Central memory CD4-positive, alpha-beta T cell (primary cell): ENCODE results near the gene RBM43.
"Not testable (repeated sequence)": the region's sequence is repeated elsewhere in the genome, so short reads cannot be mapped to it uniquely, and the experiment has no call there.

Experiments used
- DNase-seq: peaks from one replicate; pipeline ENCODE4 v3.0.0; 2022

RBM43 gene

DNA sequence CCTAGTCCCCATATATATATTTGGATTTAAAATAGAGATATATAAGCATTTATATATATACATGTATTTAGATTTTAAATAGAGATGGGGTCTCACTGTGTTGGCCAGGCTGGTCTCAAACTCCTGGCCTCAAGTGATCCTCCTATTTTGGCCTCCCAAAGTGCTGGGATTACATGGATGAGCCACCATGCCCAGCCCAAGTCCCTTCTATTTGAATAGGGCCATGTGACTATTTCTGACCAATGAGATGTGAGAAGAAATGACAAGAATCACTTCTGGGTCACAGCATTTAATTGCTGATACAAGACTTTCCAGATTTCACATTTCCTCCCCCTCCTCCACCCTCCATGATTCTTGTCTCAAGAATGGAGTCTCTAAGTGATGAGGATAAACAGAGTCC lies 6.4 kb upstream of the RBM43 start:
- no peak for DNase-seq

DNA sequence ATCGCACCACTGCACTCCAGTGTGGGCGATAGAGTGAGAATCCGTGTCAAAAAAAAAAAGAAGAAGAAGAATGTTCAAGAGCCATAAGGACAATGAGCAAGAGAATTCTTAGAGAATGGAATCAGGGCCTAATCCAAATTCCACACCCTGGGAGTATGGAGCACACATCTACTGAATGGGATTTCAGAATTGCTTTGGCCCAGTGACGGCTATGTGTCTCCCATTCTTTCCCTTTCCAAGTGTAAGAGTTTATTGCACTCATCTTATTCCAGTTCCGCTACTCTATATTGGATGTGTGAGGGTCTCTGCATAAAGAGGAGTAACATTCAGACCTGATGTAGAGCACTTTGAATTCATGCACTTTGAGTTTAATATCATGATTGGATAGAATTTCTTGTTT lies 5.9 kb upstream of the RBM43 start:
- DNase-seq: no peak

- no peak for DNase-seq
Observed at GRCh38 chr2:151265991-151266390, 4.3 kb upstream of the RBM43 start.

GRCh38 chr2:151264157-151264825 lies 2.6 kb upstream of the RBM43 start:
- DNase-seq: no peak

GRCh38 chr2:151262629-151263028 lies 966 bp upstream of the RBM43 start:
- no peak for DNase-seq

DNA sequence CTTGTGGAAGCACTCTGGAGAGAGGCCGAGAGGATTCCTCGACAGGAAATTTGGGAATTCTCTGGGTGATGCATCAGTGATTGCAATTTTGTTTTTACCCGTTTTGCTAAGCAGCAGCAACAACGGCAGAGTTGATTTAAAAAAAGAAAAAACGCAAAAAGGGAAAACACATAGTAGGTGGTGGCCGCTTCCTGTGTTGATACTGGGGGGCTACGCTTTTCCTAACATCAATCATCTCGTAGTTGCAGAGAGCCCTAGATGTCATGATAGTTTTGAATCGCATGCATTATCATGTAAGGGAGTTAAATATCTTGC lies 271 bp upstream of the RBM43 start:
- DNase-seq: no peak

- DNase-seq: peak; percentile 53
Observed at GRCh38 chr2:151260573-151261230, 961 bp downstream of the RBM43 start.

DNA sequence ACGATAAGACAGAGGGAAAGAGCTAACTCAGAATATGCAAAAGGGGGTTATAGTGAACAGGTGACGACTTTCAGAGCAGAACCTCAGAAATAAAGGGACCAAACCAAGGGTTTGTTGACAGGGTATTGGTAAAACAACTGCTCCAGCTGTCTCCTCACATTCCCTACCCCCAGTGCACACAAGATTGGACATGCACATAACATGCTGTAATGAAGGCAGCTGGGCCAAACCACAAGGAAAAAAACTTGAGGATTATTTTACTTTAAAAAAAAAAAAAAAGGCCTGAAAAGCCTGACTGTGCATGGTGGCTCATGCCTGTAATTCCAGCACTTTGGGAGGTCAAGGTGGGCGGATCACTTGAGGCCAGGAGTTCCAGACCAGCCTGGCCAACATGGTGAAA lies 3.5 kb downstream of the RBM43 start:
- DNase-seq: no peak

GRCh38 chr2:151252646-151253045 lies 9.0 kb downstream of the RBM43 start:
- DNase-seq: no peak

GRCh38 chr2:151251012-151251411 lies 10.7 kb downstream of the RBM43 start:
- no peak for DNase-seq

- DNase-seq: no peak
Observed at GRCh38 chr2:151247432-151247831, 14.2 kb downstream of the RBM43 start.

- no peak for DNase-seq
Observed at GRCh38 chr2:151246152-151246551, 15.5 kb downstream of the RBM43 start.

DNA sequence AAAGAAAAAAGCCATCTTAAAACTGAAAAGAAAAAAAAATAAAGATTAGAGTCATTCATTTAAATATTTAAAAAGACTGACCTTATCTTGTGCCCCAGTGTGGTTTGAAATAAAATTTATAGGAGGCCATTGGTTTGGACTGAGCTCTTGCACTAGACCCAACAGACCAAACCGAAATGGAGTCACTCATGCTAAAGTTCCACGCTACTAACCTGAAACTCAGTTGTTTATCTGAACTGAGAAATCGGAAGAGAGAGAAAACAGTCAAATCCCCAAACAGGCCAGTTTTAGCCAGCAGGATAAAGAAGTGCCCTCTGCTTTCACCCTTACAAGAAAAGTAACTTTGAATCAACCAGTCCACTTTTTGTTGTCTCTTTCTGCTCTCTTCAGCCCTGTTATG lies 18.2 kb downstream of the RBM43 start:
- no peak for DNase-seq

- no peak for DNase-seq
Observed at GRCh38 chr2:151241224-151241623, 20.4 kb downstream of the RBM43 start.

- DNase-seq: no peak
Observed at GRCh38 chr2:151240433-151240832, 21.2 kb downstream of the RBM43 start.

DNA sequence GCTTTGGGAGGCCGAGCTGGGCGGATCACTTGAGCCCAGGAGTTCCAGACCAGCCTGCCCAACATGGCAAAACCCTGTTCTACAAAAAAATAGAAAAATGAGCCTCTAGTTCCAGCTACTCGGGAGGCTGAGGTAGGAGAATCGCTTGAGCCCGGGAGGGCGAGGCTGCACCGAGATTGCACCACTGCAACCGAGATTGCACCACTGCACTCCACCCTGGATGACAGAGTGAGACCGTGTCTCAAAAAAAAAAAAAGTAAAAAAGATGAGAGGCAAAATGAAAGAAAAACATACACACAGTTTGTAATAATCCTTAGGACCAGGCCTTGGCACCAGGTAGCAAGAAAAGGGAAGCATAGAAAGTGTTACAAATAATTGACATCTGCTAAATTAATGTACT lies 22.0 kb downstream of the RBM43 start:
- no peak for DNase-seq

GRCh38 chr2:151238527-151239487 lies 22.9 kb downstream of the RBM43 start:
- peak; percentile 40 for DNase-seq

GRCh38 chr2:151237422-151238025 lies 24.1 kb downstream of the RBM43 start:
- no peak for DNase-seq

GRCh38 chr2:151233760-151234159 lies 27.9 kb downstream of the RBM43 start:
- not testable (repeated sequence) for DNase-seq

- DNase-seq: not testable (repeated sequence)
Observed at GRCh38 chr2:151233288-151233687, 28.4 kb downstream of the RBM43 start.

GRCh38 chr2:151230627-151231140 lies 31.0 kb downstream of the RBM43 start:
- DNase-seq: no peak

DNA sequence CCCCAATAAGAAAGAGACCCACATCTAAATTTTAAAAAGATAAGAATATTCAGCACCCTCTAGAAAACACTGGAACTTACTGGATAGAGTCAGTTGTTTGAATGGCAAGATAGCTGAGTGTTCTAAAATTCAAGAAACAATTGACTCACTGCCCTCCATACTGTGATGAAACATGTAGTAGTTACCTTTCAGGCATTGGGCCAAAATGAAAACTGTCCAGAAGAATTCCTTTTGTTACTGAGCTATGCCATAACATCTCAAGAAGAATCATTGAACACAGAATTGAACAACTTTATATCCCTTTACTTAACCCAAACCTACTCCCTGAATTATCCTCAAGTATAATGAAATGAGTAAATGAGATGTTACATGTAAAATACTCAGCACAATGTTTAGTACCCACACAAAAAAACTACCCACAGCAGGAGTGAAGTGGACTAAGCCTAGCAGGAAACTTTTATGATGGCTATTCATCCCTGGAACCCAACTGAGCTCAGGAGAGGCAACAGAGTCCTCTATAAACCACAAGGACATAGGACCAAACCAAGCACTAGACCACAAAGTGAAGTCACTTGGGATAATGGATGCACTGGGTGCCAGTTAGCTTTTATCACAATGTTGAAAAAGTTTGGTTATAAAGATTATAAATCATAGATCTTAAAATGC lies 32.7 kb downstream of the RBM43 start:
- DNase-seq: no peak

DNA sequence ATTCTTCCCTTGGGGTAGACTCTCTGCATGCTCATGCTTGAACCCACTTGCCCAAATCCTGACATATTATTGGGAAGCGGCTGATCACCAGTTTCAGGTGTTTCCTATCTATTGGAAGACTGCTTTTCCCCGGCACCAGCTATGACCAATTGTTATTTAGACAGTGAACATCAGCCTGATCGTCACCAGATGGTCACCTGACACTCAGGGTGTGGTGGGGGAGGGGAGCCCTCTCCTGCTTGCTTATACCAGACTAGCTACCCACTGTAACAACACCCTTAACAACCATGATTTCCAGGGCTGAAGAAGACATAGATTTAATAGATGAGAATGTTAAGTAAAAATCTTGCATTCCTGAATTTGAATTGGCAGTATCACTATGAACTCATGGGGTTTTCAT lies 44.3 kb downstream of the RBM43 start:
- no peak for DNase-seq
